ENCODE results near the gene GDPD5. TPM values are rescaled to one million over a fixed set of nuclear protein-coding genes. Genes with fewer than 3 reads are reported as not detected.

The GDPD5 gene
- total RNA-seq, 1 donor from 2014 or later, result 9.8 TPM

DNA sequence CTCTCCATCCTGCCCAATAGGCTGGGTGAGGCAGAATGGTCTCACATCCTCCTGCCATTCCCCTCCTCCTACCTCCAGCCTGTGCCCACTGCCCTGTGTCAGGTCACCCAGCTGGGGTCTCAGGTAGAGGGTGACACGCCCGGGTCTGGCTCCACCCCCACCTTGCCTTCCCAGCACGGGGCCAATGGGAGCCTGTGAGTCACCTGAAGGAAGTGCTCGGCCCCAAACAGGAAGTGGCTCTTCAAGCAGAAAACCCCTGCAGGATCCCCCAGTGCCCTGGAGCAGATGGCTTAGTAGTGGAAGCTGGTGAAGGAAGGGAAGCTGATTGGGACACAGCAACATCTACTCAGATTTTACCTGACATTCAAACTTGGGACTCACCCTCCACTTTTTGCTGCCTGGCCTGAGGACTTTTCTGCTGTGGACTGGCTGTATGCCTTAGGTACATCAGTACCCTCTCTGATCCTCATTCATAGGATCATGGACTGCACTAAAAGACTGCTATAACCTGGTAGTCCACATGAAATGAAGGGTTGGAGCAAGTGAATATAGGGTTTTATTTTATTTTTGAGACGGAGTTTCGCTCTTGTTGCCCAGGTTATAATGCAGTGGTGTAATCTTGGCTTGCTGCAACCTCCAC is 33.4 kb downstream of the GDPD5 start:
- DNase-seq (ENCODE audit: low read depth in 2 of 2), result peak in 1 of 2 donors; percentile 66

DNA sequence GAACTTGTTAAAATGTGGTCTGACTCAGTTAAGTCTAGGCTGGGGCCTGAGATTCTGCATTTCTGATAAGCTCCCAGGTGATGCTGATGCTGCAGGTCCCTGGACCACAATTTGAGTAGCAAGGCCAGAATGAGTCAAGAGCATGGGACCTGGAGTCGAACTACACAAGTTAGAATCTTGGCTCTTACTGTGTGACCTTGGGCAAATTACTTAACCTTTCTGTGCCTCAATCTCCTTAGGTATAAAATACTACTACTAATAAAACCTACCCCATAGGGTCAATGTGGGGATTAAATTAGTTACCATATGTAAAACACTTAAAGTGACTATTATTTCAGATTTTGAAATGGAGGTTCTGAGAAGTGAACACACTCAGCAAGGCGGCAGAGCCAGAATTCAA is 34.3 kb downstream of the GDPD5 start:
- DNase-seq (ENCODE audit: low read depth in 2 of 2), result no peak

DNA sequence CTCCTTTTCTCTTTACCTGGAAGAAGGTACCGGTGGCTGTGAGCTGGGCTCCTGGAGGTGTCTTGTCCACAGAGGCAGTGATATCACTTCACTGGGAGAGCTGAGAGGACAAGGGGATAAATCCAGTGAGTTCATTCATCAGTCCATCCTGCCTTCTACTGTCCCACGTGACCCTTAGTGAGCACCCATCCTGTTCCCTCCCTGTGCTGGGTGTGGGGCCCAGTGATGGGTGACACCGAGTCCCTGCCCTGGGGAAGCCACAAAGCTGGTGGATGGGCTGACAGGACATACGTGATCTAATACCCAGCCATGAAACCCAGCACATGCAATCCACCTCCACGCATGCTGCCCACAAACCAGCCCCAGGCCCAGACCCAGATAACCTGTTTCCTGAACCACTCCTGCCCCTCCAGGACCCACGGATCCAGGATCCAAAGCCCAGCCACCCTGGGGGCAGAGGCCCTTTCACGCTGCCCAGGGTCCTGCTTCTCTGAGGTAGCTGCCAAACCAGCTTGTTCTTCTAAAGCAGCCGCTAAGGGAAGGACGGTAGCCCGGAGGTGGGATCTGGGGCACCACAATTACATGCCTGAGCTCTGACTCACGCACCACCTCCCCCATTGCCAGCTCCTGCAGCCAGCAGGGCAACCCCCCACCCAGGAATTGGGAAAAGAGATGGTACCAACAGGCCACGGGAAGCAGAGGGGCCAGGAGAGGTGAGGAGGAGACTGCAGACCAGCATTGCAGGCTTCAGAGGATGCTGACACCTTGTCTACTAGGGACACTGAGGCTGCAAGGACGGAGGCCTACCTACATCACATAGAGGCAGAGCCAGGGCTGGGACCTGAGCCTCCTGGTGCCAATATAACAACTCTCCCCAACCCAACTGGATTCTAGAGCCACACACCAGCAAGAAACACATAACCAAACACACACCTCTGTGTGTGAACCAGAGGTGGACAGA is 35.2 kb downstream of the GDPD5 start:
- peak in 1 of 2 donors; percentile 41 for DNase-seq (ENCODE audit: low read depth in 2 of 2)

DNA sequence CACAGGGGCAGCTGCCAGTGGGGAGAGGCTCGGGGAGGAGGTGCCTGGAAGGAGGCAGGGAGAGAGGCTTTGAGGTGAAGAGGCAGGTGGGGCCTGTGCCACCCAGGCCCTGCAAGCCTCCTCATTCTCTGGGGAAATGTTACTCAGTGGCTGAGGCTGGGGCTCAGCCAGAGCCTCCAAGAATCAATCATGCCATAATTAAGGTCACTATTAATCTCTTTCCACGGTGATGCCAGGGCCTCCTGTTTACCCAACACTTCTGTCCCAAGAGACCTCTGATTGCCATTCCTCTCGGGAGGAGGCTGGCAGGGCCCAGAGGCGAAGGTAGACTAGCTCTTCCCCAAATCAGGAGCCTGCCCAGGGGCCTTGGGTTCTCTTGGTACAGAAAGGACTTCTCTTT is 38.4 kb downstream of the GDPD5 start:
- DNase-seq (ENCODE audit: low read depth in 2 of 2), result no peak

DNA sequence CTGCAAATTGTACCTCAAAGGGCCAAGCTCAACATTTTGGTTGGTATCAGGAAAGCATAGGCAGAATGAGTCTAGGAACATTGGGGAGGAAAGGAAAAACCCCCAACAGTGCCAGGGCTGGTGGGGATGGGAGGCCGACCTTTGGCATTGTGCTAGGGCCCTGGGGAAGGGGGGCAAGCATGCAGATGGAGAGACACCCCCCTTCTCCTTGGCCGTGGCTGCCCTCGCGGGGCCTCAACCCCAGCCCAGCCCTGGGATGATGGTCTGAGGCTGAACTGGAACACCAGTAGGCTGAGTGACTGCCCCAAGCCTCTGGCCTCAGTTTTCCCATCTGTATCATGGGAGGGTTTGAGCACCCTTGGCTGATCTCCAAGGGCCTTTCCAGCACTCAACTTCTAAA is 40.0 kb downstream of the GDPD5 start:
- DNase-seq (ENCODE audit: low read depth in 2 of 2), result no peak

DNA sequence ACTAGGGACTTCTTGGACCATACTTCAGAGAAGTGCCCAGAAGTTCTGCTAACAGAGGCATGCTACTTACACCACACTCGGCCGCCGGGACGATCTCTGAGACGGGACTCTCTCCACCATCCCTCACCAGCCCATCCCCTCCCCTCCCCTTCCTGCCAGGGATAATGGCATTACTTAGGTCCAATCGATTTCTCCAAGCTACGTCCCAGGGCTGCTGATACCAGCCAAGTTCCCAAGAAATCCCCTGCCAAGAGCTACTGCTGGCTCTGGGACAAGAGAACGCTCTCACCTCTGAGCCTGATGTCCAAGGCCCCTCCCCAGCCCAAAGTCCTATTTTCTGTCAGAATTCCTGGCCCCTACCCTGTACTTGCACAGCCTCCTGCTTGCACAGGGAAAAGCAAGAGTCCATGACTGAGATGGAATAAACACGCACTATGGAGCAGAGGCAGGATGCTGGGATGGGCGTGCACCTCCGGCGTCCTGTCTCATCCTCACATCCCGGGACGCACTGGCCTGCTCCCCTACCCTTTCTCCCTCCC is 42.7 kb downstream of the GDPD5 start:
- DNase-seq (ENCODE audit: low read depth in 2 of 2), result no peak

DNA sequence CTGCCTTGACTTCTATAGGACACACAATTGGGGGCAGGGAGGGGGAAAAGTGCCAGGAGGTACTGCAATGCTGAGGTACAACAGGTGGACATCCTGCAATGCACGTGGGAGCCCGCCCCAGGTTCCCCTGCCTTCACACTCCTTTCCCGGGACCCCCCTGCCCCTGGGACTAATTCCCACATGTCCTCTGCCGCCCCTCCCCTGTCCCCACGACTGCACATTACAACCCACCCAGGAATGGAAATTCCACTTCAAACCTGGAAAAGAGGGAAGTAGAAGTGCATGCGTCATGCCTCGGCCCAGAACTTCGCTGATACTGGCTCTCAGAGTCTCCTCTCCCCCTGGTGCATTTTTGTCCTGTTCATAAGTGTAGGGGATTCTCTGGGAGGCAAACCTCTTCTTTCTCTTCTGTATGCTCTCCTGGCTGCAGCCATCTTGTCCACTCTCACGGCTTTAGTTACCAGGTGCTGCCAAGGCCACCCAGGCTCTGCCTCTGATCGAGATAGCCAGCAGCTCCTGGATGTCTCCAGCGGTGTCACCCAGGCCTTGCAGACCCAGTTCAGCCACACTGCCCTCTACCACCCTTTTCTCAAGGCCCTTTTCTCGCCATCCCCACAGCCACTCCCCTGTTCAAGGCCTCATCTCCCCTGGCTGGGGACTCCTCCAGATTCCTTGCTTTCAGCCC is 43.7 kb downstream of the GDPD5 start:
- no peak for DNase-seq (ENCODE audit: low read depth in 2 of 2)

DNA sequence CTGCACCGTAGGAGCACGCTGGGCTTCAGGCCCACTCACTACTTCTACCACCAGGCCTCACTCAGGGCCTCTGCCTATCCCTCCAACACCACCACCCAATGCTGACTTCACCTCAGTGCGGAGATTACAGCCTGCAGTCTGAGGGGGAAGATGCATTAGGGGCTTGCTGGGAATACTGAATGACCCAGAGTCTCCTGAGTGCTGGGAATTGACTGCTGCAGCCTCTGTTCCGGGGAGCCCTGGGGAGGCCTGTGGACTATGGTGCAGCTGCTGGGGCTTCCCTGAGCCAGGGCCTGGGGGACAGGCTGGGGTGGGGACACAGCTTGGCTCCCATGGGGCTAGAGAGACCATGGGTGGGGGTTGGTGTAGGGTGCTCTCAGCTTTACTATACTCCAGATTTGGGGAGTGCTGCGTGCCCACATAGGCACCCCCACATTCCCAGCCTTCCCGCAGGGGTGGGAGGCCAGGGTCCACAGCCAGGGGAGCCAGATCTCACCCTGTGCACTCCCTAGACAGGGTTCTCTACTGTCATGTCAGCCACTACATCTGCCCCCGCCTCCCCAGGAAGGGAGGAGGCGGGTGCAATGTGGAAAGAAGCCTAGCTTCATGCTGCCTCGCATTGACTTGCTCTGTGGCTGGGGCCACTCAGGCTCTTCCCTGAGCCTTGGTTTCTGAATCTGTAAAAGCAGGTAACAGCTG is 44.4 kb downstream of the GDPD5 start:
- no peak for DNase-seq (ENCODE audit: low read depth in 2 of 2)

DNA sequence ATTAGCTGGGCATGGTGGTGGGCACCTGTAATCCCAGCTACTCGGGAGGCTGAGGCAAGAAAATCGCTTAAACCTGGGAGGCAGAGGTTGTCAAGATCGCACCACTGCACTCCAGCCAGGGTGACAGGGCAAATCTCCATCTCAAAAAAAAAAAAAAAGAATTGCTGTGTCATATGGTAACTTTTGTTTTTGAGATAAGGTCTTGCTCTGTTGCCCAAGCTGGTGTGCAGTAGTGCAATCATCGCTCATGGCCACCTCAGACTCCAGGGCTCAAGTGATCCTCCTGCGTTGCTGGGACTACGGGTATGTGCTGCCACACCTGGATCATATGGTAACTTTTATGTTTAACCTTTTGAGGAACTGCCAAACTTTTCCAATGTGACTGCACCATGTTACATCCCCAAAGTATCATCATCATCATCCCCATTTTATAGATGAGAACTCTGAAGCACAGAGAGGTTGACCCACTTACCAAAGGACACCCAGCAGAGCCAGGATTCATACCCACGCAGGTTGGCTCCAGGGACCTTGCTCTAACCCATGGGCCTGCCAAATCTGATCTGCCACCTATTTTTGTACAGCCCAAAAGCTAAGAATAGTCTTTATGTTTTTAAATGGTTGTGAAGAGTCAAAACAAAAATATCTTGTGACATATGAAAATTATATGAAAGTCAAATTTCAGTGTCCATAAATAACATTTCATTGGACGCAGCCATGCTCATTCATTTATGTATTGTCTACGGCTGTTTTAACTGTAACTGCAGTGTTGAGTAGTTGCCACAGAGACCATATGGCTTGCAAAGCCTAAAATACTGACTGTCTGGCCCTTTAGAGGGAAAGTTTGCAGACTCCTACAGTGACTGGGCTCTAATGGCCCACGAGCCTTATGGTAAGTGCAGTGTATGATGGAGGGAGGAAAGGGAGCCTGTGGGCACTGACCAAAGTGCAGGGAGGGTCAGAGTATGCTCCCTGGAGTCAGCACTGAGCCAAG is 45.3 kb downstream of the GDPD5 start:
- DNase-seq (ENCODE audit: low read depth in 2 of 2), result no peak

DNA sequence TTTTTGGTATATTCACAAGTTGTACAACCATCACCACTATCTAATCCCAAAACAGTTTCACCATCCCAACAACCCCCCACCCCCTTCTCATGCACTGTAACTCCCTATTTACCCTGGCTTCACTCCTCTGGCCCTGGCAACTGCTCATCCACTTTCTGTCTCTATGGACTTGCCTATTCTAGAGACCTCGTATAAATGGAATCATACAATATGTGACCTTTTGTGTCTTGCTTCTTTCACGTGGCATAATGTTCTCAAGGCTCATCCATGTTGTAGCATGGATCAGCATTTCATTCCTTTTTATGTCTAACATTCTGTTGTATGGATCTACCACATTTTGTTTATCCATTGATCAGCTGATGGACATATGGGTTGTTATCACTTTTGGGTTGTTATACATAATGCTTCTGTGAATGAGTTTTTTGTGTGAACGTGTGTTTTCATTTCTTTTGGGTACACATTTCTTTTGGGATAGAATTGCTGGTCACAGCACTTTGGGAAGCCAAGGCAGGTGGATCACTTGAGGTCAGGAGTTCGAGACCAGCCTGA is 46.1 kb downstream of the GDPD5 start:
- no peak for DNase-seq (ENCODE audit: low read depth in 2 of 2)

DNA sequence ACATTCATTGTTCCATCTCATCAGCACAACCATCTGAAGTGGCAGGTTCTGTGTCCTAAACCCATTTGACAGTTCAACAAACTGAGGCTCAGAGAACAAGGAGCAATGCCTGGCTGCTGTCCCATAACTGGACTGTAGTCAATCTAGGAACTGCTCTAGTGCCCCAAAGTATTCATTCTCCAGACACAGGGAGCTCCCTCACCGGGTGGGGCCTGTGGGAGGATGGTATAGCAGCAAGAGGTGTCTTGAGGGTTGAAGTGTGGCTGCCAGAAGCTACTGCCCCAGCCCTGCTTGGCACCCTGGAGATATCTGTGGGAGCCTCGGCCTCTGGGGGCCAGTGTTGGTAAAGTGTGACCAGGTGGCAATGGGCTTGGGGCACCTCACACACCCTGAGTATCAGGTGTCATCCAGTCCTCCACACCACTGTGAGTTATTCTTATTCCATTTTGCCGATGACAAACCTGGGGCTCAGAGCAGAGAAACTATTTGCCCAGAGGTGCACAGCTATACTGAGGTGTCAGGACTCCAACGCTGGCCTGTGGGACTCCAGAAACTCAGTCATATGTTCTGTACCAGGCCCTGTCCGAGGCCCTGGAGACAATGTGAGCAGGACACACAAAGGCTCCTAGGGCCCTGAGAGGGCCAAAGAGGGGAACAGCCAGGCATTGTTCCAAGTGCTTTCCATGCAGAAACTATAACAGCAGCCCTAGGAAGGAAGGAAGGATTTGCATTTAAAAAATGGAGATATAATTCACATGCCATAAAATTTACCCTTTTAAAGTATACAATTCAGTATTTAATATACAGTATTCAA is 46.8 kb downstream of the GDPD5 start:
- DNase-seq (ENCODE audit: low read depth in 2 of 2), result peak in 1 of 2 donors; percentile 33

DNA sequence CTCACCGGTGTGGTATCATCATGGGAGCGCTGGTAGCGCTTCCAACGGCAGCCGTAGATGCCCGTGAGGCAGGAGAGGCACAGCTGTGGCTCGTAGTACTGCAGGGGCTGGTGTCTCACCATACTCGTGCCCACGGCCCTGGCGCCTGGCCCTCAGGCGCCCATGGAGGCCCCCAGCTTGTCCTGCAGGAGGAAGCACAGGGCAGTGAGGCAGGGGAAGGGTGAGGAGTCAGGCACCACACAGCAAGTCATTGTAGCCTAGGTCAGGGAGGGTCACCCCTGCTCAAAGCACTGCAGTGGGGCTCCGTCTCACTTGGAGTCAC is 48.2 kb downstream of the GDPD5 start:
- no peak for DNase-seq (ENCODE audit: low read depth in 2 of 2)

DNA sequence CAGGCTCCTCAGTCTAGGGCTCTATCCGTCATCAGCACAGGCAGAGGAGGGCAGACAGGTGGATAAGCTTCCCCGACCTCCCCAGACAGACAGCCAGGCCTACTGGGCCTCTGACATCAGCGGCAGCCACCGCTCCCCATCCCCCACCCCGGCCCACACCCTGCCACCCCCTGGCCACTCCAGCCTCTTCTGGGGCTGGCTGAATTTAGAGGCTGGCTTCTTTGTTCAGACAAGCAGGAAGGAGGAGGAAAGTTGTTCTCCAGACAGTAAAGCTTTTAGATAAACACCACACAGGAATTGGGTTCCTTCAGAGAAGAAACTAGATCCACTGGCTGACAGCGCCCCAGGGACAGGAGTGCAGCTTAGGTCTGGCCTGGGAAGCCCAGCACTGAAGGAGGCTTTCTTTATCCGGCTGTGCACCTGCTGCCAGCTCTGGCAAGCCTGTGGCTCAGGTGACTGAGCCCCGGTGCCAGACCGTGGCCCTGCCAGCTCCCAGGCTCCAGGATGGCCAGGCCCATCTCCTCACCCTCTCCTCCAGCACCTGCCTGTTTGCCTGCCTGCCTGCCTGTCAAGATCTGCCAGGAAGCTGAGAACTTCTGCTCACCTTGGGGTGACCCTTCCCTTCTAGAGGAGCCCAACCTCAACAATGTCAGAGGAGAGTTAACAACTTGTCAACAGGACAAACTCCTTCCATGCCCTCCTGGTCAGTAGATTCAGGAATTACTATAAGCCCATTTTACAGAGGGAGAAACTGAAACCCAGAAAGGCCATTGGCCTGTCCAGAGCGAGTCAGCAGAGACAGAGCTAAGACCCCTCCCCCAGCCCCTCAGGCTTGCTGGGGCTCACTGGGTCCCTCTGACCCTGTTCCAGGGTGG is 48.8 kb downstream of the GDPD5 start:
- no peak for DNase-seq (ENCODE audit: low read depth in 2 of 2)

DNA sequence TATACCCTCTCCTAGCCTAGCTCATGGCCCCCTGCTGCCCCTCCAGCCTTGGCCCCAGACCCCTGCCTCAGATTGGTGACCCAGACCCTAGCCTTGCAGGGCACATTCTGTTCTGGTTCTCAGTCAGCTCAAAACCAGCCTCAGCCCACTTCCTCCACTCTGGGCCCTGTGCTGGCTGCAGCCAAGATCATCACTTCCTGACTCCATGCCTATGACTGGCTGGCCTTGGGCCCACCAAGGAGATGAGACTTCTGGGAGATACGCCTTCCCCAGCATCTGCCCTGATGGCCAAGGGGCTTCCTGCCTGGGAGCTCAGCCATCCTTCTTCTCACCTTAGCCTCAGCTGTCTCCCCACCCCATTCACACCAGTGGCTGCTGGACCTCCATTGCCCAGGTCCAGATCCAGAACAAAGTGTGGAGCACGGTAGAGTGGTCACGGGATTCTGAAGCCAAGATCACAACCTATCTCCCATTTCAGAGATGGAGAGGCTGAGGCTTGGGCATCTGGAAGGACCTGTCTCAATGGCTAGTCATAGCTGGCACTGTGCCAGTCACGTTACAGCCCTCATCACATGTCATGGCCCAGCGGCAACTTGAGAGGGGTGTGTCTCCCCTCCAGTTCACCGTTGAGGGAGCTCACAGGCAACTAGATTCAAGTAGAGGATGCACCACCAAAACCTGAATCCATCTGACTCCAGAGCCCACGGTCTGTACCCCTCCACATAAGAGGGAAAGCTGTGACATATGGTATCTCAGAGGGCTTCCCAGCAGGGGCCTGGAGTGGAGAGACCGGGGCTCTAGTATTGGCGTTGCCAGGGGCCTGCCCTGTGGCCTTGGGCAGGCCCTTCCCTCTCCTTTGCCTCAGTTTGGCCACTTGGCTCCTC is 49.7 kb downstream of the GDPD5 start:
- peak in 1 of 2 donors; percentile 61 for DNase-seq (ENCODE audit: low read depth in 2 of 2)

DNA sequence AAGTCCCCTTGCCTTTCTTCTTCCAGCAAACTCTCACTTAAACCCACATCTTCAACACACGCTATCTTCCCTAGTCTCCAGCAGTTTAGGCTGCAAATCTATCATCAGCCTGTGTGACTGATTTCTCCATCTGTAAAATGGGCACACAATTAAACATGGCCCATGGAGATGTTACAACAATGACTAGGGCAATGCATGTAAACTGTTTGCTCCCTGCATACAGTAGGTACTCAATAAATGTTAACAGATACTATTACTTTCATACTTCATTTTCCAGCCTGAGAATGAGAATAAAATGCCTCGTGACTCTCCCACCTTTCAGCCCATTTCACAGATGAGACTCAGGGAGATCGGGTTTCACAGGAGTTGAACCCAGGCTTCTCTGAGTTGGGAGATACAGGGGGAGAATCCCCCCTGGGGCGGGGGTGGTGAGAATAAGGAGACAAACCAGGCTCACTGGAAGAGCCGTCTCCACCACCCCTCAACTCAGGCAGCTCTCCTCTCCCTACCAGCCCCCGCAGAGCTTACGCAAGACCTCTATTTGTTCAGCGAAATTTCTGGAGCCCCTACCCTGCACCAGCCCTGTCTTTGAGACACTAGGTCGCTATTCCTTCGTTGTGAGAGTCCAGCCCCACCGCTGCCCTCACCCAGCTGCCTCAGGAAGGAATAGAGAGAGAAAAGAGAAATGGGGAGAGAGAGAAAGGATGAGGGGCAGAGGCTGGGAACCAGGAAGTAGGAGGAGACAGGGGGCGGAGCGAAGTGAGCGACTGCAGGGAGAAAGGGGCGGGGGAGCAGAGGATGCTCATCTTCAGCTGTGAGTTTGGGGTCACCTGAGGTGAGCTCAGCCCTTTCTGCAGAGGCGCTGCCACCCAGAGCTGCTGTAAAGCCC is 50.6 kb downstream of the GDPD5 start:
- DNase-seq (ENCODE audit: low read depth in 2 of 2), result no peak

DNA sequence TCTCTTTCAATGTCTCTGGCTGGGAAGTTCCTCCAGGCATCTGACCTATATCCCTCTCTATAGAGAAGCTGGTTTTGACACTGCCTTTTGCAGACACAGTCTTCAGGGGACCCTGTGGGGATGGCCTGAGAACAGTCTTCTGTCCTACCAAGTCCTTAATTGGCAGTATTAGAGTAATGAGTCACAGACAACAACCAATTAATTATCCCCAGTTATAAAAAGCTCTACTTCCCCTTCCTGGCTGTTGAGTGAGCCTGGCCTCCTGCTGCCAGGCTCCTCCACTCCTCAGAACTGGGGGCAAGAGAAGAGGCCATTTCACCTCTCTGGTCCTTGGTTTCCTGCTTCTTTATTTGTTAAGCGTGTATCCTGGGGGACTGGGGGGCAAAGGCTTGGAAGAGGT is 51.5 kb downstream of the GDPD5 start:
- no peak for DNase-seq (ENCODE audit: low read depth in 2 of 2)
